Measurements from ENCODE around the gene PSTPIP2. TPM values are rescaled to one million over a fixed set of nuclear protein-coding genes. Genes with fewer than 3 reads are reported as not detected.
"Not testable (repeated sequence)": the region's sequence is repeated elsewhere in the genome, so short reads cannot be mapped to it uniquely, and the experiment has no call there.

Gene PSTPIP2
- total RNA-seq, 2 donors from 2014 or later = 29.5 to 65.6 TPM

GRCh38 chr18:46007165-46007564 is 64.9 kb downstream of the PSTPIP2 start:
- H3K36me3 Mint-ChIP-seq = peaks cover 32% of the 10 kb centered on the region
- DNase-seq (ENCODE audit: low spot score) (no peak), ATAC-seq (no peak)
- H3K4me3 Mint-ChIP-seq = no peak overlapping the region
- peaks cover 9 to 17% of the 10 kb centered on the region in 2 donors for H3K4me1 Mint-ChIP-seq (ENCODE audit: low read depth in 2 of 2)
- H3K27me3 Mint-ChIP-seq = no peaks in the 10 kb centered on the region
- H3K9me3 Mint-ChIP-seq = no peaks in the 10 kb centered on the region
- H3K27ac Mint-ChIP-seq = peak overlapping the region in 1 of 2 donors; percentile 43

- peak; percentile 60 to 61 for ATAC-seq
- Mint-ChIP-seq H3K36me3 (peaks cover 16% of the 10 kb centered on the region), H3K4me1 (ENCODE audit: low read depth in 2 of 2) (peaks cover 29 to 33% of the 10 kb centered on the region in 2 donors), H3K9me3 (no peaks in the 10 kb centered on the region), H3K4me3 (no peak overlapping the region), H3K27me3 (no peaks in the 10 kb centered on the region), H3K27ac (peak overlapping the region in 1 of 2 donors; percentile 71)
- DNase-seq (ENCODE audit: low spot score) = no peak
Measured at GRCh38 chr18:46002934-46003333, 69.1 kb downstream of the PSTPIP2 start.

DNA sequence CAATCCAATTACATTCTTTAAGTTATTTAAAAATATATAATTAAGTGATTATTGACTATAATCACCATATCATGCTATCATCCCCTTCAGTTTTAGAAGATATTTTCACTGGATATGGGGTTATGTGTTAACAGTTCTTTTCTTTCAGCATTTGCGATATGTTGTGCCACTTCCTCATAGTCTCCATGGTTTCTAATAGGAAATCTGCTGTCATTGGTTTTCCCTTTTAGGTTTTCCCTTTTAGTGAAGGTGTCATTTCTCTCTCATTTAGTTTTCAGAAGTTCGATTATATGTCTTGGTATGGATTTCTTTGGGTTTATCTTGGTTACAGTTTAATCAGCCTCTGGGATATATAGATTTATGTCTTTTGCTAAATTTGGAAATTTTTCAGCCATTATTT is 70.2 kb downstream of the PSTPIP2 start:
- H3K4me1 Mint-ChIP-seq (ENCODE audit: low read depth in 2 of 2) = peaks cover 33 to 35% of the 10 kb centered on the region in 2 donors
- H3K4me3 Mint-ChIP-seq = no peak overlapping the region
- no peak for DNase-seq (ENCODE audit: low spot score)
- peaks cover 16% of the 10 kb centered on the region for H3K36me3 Mint-ChIP-seq
- H3K27ac Mint-ChIP-seq = peak overlapping the region in 1 of 2 donors; percentile 71
- H3K9me3 Mint-ChIP-seq = no peaks in the 10 kb centered on the region
- H3K27me3 Mint-ChIP-seq = no peaks in the 10 kb centered on the region
- no peak for ATAC-seq

DNA sequence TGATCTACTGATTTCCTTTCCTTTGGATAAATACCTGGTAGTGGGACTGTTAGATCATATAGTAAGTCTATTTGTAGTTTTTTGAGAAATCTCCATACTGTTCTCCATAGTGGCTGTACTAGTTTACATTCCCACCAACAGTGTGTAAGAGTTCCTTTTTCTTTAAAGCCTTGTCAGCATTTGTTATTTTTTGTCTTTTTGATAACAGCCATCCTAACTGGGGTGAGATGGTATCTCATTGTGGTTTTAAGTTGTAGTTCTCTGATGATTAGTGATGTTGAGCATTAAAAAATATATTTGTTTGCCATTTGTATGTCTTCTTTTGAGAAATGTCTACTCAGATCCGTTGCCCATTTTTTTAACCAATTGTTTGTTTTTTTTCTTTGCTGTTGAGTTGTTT is 71.0 kb downstream of the PSTPIP2 start:
- Mint-ChIP-seq H3K27me3 (no peaks in the 10 kb centered on the region), H3K36me3 (peaks cover 16% of the 10 kb centered on the region), H3K4me3 (no peak overlapping the region), H3K4me1 (ENCODE audit: low read depth in 2 of 2) (peaks cover 33 to 35% of the 10 kb centered on the region in 2 donors), H3K9me3 (no peaks in the 10 kb centered on the region), H3K27ac (no peak overlapping the region)
- ATAC-seq (no peak), DNase-seq (ENCODE audit: low spot score) (no peak)

- peaks cover 16% of the 10 kb centered on the region for H3K36me3 Mint-ChIP-seq
- peak overlapping the region; percentile 53 for H3K4me3 Mint-ChIP-seq
Measured at GRCh38 chr18:45999536-45999935, 72.5 kb downstream of the PSTPIP2 start.

DNA sequence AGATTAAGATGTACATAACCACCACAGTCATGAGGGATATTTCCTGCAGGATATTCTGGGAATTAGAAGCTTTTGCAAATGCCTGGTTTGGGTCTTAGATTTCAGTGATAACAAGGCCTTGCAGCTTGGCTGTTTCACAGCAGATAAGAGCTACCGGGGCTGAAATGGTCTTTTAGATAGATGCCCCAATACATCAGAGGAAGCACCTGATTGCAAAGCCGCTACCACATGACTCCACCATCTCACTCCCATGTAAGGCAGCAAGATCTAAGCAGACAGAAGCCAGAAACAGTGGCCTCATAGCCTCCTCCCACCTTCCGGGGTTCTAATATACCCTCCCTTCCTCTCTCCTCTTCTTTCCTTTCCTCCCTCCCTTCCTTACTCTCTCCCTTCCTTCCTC is 73.8 kb downstream of the PSTPIP2 start:
- H3K9me3 Mint-ChIP-seq = no peaks in the 10 kb centered on the region
- H3K27ac Mint-ChIP-seq = peak overlapping the region; percentile 71 to 83
- DNase-seq (ENCODE audit: low spot score) (no peak), ATAC-seq (peak in 1 of 2 donors; percentile 61)
- H3K36me3 Mint-ChIP-seq = peaks cover 20% of the 10 kb centered on the region
- no peaks in the 10 kb centered on the region for H3K27me3 Mint-ChIP-seq
- H3K4me3 Mint-ChIP-seq = peak overlapping the region; percentile 53
- H3K4me1 Mint-ChIP-seq (ENCODE audit: low read depth in 2 of 2) = peaks cover 33 to 35% of the 10 kb centered on the region in 2 donors

More at GRCh38 chr18:45999536-45999935, 72.5 kb downstream of the PSTPIP2 start:
- ATAC-seq (no peak), DNase-seq (ENCODE audit: low spot score) (no peak)
- H3K27me3 Mint-ChIP-seq = no peaks in the 10 kb centered on the region
- no peaks in the 10 kb centered on the region for H3K9me3 Mint-ChIP-seq
- peak overlapping the region; percentile 71 to 83 for H3K27ac Mint-ChIP-seq
- H3K4me1 Mint-ChIP-seq (ENCODE audit: low read depth in 2 of 2) = peaks cover 33 to 35% of the 10 kb centered on the region in 2 donors

GRCh38 chr18:45997700-45998151 is 74.3 kb downstream of the PSTPIP2 start:
- DNase-seq (ENCODE audit: low spot score) (no peak), ATAC-seq (peak; percentile 79 to 80)
- H3K4me1 Mint-ChIP-seq (ENCODE audit: low read depth in 2 of 2) = peaks cover 29 to 32% of the 10 kb centered on the region in 2 donors
- peak overlapping the region; percentile 53 for H3K4me3 Mint-ChIP-seq
- peaks cover 17% of the 10 kb centered on the region for H3K36me3 Mint-ChIP-seq
- H3K9me3 Mint-ChIP-seq = no peaks in the 10 kb centered on the region
- H3K27ac Mint-ChIP-seq = peak overlapping the region; percentile 71 to 83
- no peaks in the 10 kb centered on the region for H3K27me3 Mint-ChIP-seq

GRCh38 chr18:45995461-45995860 is 76.6 kb downstream of the PSTPIP2 start:
- Mint-ChIP-seq H3K27ac (no peak overlapping the region), H3K4me3 (no peak overlapping the region), H3K36me3 (peaks cover 8% of the 10 kb centered on the region), H3K27me3 (no peaks in the 10 kb centered on the region), H3K4me1 (ENCODE audit: low read depth in 2 of 2) (peaks cover 14 to 19% of the 10 kb centered on the region in 2 donors), H3K9me3 (no peaks in the 10 kb centered on the region)
- no peak for DNase-seq (ENCODE audit: low spot score)
- ATAC-seq = no peak

- ATAC-seq (no peak), DNase-seq (ENCODE audit: low spot score) (no peak)
- no peak overlapping the region for H3K4me3 Mint-ChIP-seq
- H3K27me3 Mint-ChIP-seq = no peaks in the 10 kb centered on the region
- H3K9me3 Mint-ChIP-seq = no peaks in the 10 kb centered on the region
- H3K4me1 Mint-ChIP-seq (ENCODE audit: low read depth in 2 of 2) = peaks cover 7 to 9% of the 10 kb centered on the region in 2 donors
- H3K36me3 Mint-ChIP-seq = peaks cover 17% of the 10 kb centered on the region
- peak overlapping the region in 1 of 2 donors; percentile 10 for H3K27ac Mint-ChIP-seq
Measured at GRCh38 chr18:45993438-45993837, 78.6 kb downstream of the PSTPIP2 start.

DNA sequence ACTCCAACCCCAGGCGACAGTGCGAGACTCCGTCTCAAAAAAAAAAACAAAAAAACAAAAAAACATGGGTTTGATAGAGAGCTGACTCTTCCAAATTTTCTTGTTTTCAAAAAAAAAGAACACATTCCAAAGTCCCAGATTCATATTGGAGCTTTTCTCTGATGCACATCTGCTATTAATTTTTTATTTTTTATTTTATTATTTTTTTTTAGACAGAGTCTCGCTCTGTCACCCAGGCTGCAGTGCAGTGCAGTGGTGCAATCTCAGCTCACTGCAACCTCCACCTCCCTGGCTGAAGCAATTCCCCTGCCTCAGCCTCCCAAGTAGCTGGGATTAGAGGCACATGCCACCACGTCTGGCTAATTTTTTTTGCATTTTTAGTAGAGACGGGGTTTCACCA is 79.5 kb downstream of the PSTPIP2 start:
- not testable (repeated sequence) for H3K4me1 Mint-ChIP-seq (ENCODE audit: low read depth in 2 of 2); ATAC-seq; H3K27ac Mint-ChIP-seq; DNase-seq (ENCODE audit: low spot score); H3K27me3 Mint-ChIP-seq; H3K9me3 Mint-ChIP-seq; H3K4me3 Mint-ChIP-seq
- H3K36me3 Mint-ChIP-seq = peaks cover 17% of the 10 kb centered on the region

DNA sequence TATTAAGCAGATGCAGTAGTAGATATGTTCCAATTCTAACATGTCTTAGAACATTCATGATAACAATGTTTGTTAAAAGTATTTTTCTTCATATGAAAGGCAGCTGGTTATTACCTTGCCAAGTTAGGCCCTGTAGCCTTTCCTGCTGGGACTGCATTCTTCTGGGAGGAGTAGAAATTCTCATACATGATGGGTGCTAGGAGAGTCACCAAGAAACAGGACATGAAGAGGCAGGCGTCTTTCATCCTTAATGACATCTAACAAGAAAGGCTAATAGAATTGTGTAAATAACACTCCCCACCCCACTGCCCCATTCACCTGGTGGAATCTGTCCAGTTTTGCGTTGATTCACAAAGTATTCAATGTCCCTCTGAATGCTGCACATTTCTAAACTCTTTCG is 80.3 kb downstream of the PSTPIP2 start:
- Mint-ChIP-seq H3K27ac (no peak overlapping the region), H3K9me3 (no peaks in the 10 kb centered on the region), H3K4me1 (ENCODE audit: low read depth in 2 of 2) (no peaks in the 10 kb centered on the region)

DNA sequence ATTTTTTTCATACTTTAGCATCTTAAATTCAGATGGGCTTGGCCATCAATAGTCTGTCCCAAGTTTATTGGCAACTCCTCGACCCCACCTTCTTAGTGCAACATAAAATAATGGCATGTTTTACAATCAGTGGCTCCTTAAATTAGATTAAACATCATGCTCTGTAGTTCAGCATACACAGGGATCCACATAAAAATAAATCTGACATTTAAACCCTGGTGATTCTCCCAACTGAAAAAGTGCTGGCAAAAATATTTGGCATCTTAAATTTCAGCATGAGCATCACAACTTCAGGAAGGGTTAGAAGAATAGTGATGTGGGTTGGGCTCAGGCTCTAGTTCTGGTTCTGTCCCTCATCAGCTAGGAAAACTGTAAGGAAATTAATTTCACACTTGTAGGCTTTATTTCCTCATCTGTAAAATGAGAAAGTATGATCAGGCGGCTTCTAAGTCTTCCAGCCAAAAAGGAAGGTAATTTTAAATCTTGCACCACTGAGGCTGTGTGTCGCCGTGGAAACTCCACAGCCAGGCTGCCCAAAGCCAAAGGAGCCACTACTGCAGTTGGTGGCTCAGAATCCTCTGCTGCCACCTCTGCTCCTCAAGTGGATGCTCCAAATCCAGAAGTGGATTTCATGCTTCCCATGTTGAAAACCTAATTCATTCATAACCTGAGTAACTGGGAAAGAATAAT is 87.4 kb downstream of the PSTPIP2 start:
- peaks cover 16% of the 10 kb centered on the region for H3K36me3 Mint-ChIP-seq
- H3K27ac Mint-ChIP-seq = no peak overlapping the region

More for the DNA sequence above, 80.3 kb downstream of the PSTPIP2 start:
- Mint-ChIP-seq H3K27me3 (no peaks in the 10 kb centered on the region), H3K36me3 (peaks cover 17% of the 10 kb centered on the region), H3K4me3 (no peak overlapping the region)
- DNase-seq (ENCODE audit: low spot score) (no peak), ATAC-seq (no peak)

GRCh38 chr18:45981821-45982220 is 90.2 kb downstream of the PSTPIP2 start:
- Mint-ChIP-seq H3K4me1 (ENCODE audit: low read depth in 2 of 2) (peaks cover 0 to 6% of the 10 kb centered on the region in 2 donors), H3K36me3 (peaks cover 6% of the 10 kb centered on the region), H3K27me3 (no peaks in the 10 kb centered on the region), H3K27ac (no peak overlapping the region), H3K9me3 (no peaks in the 10 kb centered on the region), H3K4me3 (no peak overlapping the region)
- no peak for ATAC-seq
- DNase-seq (ENCODE audit: low spot score) = no peak

More for the DNA sequence above, 87.4 kb downstream of the PSTPIP2 start:
- Mint-ChIP-seq H3K4me1 (ENCODE audit: low read depth in 2 of 2) (peaks cover 0 to 6% of the 10 kb centered on the region in 2 donors), H3K27me3 (no peaks in the 10 kb centered on the region), H3K9me3 (no peaks in the 10 kb centered on the region), H3K4me3 (no peak overlapping the region)
- DNase-seq (ENCODE audit: low spot score) = no peak
- no peak for ATAC-seq

DNA sequence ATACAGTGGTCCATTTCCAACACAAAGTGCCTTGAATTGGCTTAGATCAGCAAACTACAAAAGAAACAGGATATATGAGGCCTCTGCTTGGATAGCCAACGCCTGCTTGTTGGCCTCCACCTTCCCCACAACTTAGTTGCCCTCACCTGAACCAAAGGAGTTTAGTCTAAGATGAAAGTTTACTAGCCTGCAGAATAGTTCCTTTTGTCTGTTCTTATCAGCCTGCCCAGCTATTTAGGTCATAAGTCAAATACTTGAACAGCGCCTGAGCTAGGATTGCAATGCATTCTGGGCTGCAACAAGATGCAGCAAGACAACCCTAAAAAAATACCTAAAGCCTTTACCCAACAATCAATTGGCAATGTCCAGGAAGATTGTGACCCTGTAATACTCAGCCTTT is 91.8 kb downstream of the PSTPIP2 start:
- no peak overlapping the region for H3K27ac Mint-ChIP-seq
- ATAC-seq (no peak), DNase-seq (ENCODE audit: low spot score) (no peak)
- H3K27me3 Mint-ChIP-seq = no peaks in the 10 kb centered on the region
- H3K36me3 Mint-ChIP-seq = peaks cover 6% of the 10 kb centered on the region
- no peak overlapping the region for H3K4me3 Mint-ChIP-seq
- H3K9me3 Mint-ChIP-seq = no peaks in the 10 kb centered on the region
- peaks cover 0 to 6% of the 10 kb centered on the region in 2 donors for H3K4me1 Mint-ChIP-seq (ENCODE audit: low read depth in 2 of 2)
